PC-3 (cell line): ENCODE results near the gene TMEM81.

ENCODE experiments used
- CTCF ChIP-seq: fragments of 300-600 bp; sonication (generic); conservative IDR thresholded peaks from 2 replicates; pipeline ENCODE4 v1.5.1; 2017; ENCODE audit warnings: antibody characterized with exemption, low read depth, mild to moderate bottlenecking, low read length
- EZH2 ChIP-seq: fragments of 300-600 bp; sonication (generic); IDR thresholded peaks from one replicate; pipeline ENCODE4 v1.6.1; 2017; ENCODE audit warnings: antibody characterized with exemption, mild to moderate bottlenecking, low read length; ENCODE audit not compliant: unreplicated experiment
- EZH2phosphoT487 ChIP-seq: fragments of 300-600 bp; sonication (generic); IDR thresholded peaks from 2 replicates; pipeline ENCODE4 v1.6.1; 2018; ENCODE audit warnings: mild to moderate bottlenecking, antibody characterized with exemption, low read length, borderline replicate concordance

- TF ChIP-seq CTCF, result no peak
- no peak for TF ChIP-seq EZH2phosphoT487
- no peak for TF ChIP-seq EZH2
Measured at GRCh38 chr1:205074084-205074483, 10.2 kb downstream of the TMEM81 start.
